Stimulated activated naive B cell treated with anti-CD40 and anti-IgM and Interleukin-4, amounts not matched to agents 10 μg/mL and 1 μg/mL and 100 μg/mL, for 72 hours (primary cell): ENCODE results near the gene PGLYRP2.

Source experiments
- ATAC-seq, 2 donors: fragments of 150-1000 bp; cut with Tn5 transposase; replicated peaks; 2 replicates each; pipeline ENCODE4 v1.10.0; 2021; ENCODE audit warnings: moderate library complexity in 1 of 2
- DNase-seq: peaks from one replicate; pipeline ENCODE4 v3.0.0; 2021
- H3K27ac Mint-ChIP-seq: one replicate; pipeline ENCODE4 v1.8.0; 2022; ENCODE audit warnings: mild to moderate bottlenecking, mixed read lengths
- H3K27me3 Mint-ChIP-seq, 2 donors: one replicate each; pipeline ENCODE4 v1.8.0; 2022; ENCODE audit warnings: mixed read lengths in 2 of 2
- H3K36me3 Mint-ChIP-seq, 2 donors: one replicate each; pipeline ENCODE4 v1.8.0; 2022; ENCODE audit warnings: mixed read lengths in 2 of 2, mild to moderate bottlenecking in 1 of 2
- H3K4me1 Mint-ChIP-seq, 2 donors: one replicate each; pipeline ENCODE4 v1.8.0; 2022; ENCODE audit warnings: mixed read lengths in 2 of 2, mild to moderate bottlenecking in 1 of 2
- H3K4me3 Mint-ChIP-seq, 2 donors: one replicate each; pipeline ENCODE4 v1.8.0; 2022; ENCODE audit warnings: mild to moderate bottlenecking in 2 of 2, mixed read lengths in 2 of 2, moderate library complexity in 1 of 2
- H3K9me3 Mint-ChIP-seq, 2 donors: one replicate each; pipeline ENCODE4 v1.8.0; 2022; ENCODE audit warnings: mixed read lengths in 2 of 2, mild to moderate bottlenecking in 1 of 2

The PGLYRP2 gene

DNA sequence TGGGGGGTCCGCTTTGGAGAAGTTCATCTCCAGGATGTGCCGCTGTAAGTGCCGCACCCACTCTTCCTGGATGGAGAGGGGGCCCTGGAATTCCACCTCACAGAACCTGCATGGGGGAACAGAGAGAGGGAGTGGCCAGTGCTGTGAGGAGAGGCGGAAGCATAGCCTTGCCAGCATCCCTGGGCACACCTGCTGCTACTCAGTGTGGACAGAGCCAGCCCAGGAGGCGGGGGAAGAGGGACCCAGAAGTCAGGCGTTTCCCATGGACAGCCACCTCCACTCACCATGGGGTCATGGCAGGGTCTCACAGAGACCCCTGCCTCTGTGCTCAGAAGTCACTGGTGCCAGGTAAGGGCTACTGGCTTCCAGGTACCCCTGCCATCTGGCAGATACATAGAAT lies 56.2 kb downstream of the PGLYRP2 start:
- Mint-ChIP-seq H3K9me3 (peaks cover 2 to 3% of the 10 kb centered on the region in 2 donors), H3K27me3 (no peaks in the 10 kb centered on the region), H3K4me3 (no peak overlapping the region), H3K4me1 (peaks cover 9 to 16% of the 10 kb centered on the region in 2 donors), H3K27ac (no peak overlapping the region), H3K36me3 (peaks cover 46 to 58% of the 10 kb centered on the region in 2 donors)
- DNase-seq (no peak), ATAC-seq (no peak)

- Mint-ChIP-seq H3K27ac (no peak overlapping the region), H3K4me3 (no peak overlapping the region), H3K4me1 (peaks cover 12 to 16% of the 10 kb centered on the region in 2 donors), H3K36me3 (peaks cover 44 to 53% of the 10 kb centered on the region in 2 donors), H3K27me3 (no peaks in the 10 kb centered on the region), H3K9me3 (peaks cover 2 to 3% of the 10 kb centered on the region in 2 donors)
- ATAC-seq = no peak
- DNase-seq = no peak
Observed at GRCh38 chr19:15422296-15423075, 56.8 kb downstream of the PGLYRP2 start.

DNA sequence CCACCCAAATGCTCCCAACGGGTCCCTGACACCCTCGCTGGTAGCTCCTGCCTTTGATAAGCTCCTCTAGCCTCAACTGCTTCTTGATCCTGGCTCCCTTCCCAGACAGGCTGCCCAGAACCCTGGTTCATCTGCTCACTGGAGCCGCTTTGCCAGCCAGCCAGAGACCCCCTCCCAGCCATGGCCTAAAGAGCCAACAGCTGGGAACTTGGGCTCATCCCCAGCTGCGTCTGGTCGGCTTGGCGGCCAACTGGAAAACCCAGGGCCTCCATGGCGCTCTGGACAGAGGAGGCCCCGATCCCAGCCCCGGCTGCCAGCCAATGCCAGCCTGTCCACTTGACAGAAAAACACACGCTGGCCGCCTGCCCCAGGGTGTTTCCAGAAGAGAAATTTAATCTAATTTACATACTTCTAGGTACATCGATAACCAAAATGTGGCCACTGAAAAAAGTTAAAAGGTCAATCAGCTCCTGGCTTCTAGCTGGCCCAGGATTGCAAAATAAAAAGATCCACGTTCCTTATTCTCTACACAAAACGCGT lies 57.5 kb downstream of the PGLYRP2 start:
- no peak for ATAC-seq
- Mint-ChIP-seq H3K9me3 (peaks cover 2 to 3% of the 10 kb centered on the region in 2 donors), H3K36me3 (peaks cover 39 to 46% of the 10 kb centered on the region in 2 donors), H3K4me3 (no peak overlapping the region), H3K4me1 (peaks cover 15 to 20% of the 10 kb centered on the region in 2 donors), H3K27ac (no peak overlapping the region), H3K27me3 (no peaks in the 10 kb centered on the region)
- DNase-seq = no peak

- ATAC-seq (no peak), DNase-seq (no peak)
- peaks cover 38 to 46% of the 10 kb centered on the region in 2 donors for H3K36me3 Mint-ChIP-seq
- no peaks in the 10 kb centered on the region for H3K27me3 Mint-ChIP-seq
- H3K4me1 Mint-ChIP-seq = peaks cover 20 to 26% of the 10 kb centered on the region in 2 donors
- H3K9me3 Mint-ChIP-seq = peaks cover 2 to 3% of the 10 kb centered on the region in 2 donors
- H3K4me3 Mint-ChIP-seq = no peak overlapping the region
- no peak overlapping the region for H3K27ac Mint-ChIP-seq
Observed at GRCh38 chr19:15421136-15421695, 58.1 kb downstream of the PGLYRP2 start.

- no peak for DNase-seq
- Mint-ChIP-seq H3K9me3 (peaks cover 2 to 3% of the 10 kb centered on the region in 2 donors), H3K4me3 (peak overlapping the region; percentile 98 to 99), H3K4me1 (peaks cover 24 to 34% of the 10 kb centered on the region in 2 donors), H3K27ac (peak overlapping the region; percentile 100), H3K27me3 (no peaks in the 10 kb centered on the region), H3K36me3 (peaks cover 39 to 48% of the 10 kb centered on the region in 2 donors)
- ATAC-seq = no peak
Observed at GRCh38 chr19:15419413-15420025, 59.8 kb downstream of the PGLYRP2 start.
